Cerebellar cortex (tissue), 1 donor: Measurements from ENCODE around the gene ZNHIT1.
"Not testable (repeated sequence)": the region's sequence is repeated elsewhere in the genome, so short reads cannot be mapped to it uniquely, and the experiment has no call there.

Source experiments
- DNase-seq: peaks from one replicate; pipeline ENCODE4 v3.0.0-alpha.2; 2015; ENCODE audit warnings: low spot score

Gene ZNHIT1

DNA sequence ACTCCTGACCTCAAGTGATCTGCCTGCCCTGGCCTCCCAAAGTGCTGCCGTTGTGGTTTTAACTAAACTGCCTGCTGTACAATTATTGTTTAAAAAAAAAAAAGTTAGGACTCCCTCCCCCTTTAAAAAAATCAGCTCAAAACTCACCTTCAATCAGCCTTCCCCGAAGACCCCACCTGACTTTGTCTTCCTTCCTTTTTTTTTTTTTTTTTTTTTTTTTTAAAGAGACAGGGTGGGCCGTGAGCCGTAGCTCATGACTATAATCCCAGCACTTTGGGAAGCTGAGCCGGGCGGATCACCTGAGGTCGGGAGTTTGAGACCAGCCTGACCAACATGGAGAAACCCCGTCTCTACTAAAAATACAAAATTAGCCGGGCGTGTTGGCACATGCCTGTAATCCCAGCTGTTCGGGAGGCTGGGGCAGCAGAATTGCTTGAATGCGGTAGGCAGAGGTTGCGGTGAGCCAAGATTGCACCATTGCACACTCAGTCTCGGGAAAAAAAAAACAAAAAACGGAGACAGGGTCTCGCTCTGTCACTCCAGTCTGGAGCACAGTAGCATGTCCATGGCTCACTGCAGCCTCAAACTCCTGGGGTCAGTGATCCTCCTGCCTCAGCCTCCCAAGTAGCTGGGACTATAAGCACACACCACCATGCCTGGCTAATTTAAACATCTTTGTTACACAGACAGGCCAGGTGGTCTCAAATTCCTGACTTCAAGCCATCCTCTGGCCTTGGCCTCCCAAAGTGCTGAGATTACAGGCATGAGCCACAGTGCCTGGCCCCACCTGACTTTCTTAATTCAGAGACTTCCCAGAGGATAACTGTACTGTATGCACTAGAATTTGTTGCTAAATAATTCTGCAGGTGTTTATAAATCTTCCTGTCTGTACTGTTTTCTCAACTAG is 23.7 kb downstream of the ZNHIT1 start:
- DNase-seq, result no peak

DNA sequence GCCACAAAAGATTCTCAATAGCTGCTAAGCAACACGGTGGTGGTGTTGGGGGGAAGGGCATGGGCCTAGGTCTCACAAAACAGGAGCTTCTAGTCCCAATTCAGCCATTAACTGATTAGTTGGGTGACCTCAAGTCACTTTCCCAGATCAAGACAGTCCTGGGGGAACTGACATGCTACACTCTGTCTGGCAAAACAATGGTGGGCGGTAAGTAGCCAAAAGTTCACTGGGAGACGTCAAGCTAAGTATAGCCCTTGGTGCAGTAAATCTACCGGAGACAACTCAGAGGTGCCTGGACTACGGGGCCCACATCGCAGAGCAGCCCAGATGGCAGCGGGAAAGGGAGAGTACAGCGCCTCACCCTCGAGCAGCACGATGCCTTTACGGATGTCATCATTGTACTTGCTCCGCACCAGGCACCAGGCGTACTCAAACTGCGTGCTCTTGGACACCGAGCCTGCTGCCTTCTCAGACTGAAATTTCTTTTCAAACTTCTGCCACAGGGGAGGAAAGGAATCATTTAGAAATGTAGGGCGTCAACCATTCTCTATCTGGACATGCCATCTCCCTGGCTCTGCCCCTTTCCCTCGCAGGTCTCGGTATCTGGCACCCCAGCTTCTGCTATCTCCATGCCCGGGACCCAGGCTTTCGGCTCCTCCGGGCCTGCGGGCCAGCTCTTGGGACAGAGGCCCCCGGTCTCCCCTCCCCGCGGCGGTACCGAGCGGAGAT is 25.8 kb downstream of the ZNHIT1 start:
- DNase-seq, result no peak

DNA sequence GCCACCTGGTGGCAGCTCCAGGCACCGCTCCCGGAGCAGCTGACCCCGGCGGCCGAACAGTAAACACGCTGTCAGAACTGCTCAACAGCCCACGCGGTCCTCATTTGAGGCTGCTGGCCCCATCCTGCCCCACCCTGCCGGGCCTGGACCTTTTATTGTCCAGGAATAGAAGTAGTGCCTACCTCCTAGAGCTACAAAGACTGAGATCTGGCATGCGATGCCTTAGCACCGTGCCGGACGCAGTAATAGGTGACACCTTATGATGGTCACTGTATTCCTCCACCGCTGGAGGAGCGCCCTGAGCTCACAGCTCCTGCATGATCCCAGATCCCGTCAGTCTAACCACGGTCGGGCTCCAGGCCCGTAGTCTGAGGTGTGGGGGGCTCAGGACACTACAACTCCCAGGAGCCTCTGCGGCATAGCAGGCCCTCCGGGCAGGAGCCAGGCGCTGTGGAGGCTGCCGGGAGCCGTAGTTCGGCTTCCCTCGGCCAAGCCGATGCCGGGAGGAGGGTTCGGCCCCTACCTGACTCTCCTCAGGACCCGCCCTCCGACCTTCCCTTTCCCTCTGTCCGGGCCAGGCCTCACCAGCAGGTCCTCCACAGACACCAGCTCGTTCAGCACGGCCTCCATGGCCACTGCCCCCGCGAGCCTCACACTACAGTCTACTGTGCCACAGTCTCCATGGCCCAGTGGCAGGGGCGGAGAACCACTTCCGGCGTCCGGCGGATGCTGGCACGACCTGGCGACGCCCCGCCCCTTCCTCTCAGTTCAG is 26.6 kb downstream of the ZNHIT1 start, which contains the start of gene FIS1:
FIS1 (minus strand) TSS at position 707 of the 772 bp plus-strand sequence; CDS start at position 630, 77 bp downstream.
- peak; percentile 96 for DNase-seq

DNA sequence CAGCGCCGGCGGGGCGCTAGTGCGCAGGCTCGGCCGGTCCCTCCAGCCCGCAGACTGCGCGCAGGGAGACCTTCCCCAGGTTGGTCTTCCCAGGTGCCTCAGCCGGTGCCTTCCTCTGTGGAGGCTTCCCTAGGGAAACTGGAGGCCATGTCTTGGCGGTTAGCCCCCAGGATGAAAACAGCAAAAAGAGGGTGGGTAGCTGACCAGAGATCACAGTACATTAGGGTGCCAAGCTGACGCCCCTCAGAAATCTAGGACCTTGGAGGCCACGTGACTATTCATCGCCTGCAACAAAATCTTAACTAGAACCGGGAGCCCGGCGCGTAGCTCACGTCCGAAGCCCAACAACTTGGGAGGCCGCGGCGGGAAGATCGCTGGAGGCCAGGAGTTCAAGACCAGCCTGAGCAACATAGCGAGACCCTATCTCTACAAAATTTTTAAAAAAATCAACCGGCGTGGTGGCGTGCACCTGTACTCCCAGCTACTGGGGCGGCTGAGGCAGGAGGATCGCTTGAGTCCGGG is 27.2 kb downstream of the ZNHIT1 start:
- no peak for DNase-seq

DNA sequence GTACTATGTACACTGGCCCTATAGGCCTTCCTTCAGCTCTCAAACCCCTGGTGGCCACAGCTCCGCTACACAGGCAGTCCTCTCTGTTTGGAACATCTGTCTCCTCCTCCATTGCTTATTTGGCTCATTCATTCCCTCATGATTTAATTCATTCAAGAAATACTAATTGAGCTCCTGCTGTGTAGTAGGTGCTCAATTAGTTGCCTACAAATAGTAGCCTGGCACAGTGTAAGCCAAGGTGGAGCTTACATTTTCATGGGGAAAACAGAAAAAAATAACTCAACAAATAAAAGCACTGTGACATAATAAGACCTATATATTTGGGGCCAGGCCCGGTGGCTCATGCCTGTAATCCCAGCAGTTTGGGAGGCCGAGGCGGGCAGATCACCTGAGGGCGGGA is 30.3 kb downstream of the ZNHIT1 start:
- no peak for DNase-seq

DNA sequence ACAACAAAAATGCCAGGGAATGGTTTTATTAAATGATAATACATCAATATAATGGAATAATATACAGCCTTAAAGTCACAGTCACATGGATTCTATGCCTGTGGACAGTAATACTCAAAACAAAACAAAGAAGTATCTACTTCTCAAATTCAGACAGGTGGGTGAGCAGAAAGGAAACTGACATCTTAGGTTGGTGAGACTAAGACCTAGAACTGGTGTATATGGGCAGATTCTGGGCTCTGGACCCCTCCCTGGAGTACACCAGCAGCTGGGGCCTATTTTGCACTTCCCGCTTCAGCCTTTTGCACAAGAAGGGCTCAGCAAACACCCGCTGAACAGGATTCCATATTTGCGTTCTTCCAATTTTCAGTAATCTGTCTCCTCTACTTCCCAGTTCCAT is 32.4 kb downstream of the ZNHIT1 start:
- no peak for DNase-seq

DNA sequence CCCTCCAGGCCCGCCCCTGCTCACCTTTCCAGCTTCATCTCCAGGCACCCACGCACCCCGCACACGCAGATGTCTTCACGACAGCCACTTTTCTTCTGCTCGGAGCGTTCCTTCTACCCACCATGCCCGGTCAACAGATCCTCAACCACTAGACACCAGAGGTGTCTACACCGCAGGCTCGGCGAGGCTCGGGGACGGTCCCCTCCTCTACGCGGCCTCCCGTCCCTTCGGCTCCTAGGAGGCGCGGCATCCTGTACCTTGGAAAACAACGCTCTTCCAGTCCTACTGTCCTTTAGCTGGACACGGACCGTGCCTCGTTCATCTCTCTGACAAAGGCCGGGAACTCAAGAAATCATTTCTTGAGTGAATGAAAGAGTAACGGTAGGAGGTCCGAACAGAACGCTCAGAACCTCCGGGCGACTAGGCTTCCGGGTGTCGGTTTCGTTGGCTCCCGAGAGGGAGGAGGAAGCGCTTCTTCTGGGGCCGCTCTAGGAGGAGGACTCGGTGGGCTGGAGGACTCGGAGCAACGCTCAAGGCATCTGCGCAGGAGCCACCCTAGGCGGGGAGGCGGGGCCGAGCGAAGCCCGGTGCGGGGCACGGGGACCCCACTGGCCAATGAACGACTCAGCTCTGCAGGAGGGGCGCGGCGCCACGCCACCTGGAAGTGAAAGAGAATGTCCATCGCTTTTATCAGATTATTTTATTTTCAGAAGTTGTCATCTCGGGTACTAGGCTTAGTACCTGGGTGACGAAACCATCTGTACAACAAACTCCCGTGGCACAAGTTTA is 34.1 kb downstream of the ZNHIT1 start:
- peak; percentile 97 for DNase-seq

DNA sequence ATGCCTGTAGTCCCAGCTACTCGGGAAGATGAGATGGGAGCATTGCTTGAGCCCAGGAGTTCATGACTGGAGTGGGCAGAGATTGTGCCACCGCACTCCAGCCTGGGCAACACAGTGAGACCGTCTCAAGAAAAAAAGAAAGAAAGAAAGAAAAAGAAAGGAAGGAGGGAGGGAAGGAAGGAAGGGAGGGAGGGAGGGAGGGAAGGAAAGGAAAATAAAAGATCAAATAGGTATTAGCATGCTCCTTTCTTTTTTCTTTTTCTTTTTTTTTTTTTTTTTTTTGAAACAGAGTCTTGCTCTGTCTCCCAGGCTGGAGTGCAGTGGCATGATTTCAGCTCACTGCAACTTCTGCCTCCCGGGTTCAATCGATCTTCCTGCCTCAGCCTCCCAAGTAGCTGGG is 35.2 kb downstream of the ZNHIT1 start:
- DNase-seq, result not testable (repeated sequence)

DNA sequence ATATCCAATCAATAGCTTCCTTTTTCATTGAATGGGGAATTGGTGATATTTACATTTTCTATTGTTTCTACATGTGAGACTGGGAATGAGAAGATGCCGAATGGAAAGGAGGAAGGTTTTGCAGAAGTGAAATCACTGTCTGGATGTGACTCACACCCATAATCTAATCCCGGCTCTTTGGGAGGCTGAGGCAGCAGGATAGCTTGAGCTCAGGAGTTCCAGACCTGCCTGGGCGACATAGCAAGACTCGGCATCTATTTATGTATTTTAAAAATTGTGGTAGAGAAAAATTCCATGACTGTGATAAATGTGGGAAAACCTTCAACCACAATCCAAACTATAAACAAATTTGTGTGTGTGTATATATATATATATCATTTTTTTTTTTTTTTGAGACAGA is 37.8 kb downstream of the ZNHIT1 start:
- DNase-seq, result no peak

DNA sequence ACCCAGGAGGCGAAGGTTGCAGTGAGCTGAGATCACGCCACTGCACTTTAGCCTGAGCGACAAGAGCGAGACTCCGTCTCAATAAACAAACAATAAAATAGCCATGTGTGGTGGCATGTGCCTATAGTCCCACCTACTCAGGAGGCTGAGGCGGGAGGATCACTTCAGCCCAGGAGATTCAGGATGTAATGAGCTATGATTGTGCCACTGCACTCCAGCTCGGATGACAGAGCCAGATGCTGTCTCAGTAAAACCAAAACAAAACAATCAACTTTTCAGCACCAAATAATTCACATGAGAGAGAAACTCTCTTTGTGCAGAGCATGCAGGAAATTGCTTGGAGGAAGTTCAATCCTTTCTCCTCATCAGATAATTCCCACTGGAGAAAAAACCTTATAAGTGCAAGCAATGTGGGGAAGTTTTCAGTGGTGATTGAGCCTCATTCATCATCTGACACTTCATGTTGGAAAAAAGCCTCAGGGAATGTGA is 40.3 kb downstream of the ZNHIT1 start:
- DNase-seq, result no peak

DNA sequence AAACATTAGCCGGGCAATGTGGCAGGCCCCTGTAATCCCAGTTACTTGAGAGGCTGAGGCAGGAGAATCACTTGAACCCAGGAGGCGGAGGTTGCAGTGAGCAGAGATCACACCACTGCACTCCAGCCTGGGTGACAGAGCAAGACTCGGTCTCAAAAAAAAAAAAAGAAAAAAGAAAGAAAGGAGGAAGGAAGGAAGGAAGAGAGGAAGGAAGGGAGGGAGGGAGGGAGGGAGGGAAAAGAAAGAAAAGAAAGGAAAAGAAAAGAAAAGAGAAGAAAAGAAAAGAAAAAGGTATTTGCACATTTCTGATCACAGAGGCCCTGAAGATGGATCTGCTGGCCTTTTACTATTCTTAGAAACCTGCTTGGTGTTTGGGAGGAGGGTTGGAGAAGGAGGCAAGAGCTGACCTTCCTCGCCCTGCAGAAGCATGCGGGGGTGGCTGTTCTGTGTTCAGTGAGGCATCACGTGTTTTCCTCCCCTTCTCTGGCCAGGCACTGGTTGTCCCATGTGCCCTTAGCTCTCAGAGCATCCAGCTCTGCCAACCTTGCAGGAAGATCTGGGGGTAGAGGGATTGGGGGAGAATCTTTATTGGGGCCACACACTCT is 46.2 kb downstream of the ZNHIT1 start:
- not testable (repeated sequence) for DNase-seq

DNA sequence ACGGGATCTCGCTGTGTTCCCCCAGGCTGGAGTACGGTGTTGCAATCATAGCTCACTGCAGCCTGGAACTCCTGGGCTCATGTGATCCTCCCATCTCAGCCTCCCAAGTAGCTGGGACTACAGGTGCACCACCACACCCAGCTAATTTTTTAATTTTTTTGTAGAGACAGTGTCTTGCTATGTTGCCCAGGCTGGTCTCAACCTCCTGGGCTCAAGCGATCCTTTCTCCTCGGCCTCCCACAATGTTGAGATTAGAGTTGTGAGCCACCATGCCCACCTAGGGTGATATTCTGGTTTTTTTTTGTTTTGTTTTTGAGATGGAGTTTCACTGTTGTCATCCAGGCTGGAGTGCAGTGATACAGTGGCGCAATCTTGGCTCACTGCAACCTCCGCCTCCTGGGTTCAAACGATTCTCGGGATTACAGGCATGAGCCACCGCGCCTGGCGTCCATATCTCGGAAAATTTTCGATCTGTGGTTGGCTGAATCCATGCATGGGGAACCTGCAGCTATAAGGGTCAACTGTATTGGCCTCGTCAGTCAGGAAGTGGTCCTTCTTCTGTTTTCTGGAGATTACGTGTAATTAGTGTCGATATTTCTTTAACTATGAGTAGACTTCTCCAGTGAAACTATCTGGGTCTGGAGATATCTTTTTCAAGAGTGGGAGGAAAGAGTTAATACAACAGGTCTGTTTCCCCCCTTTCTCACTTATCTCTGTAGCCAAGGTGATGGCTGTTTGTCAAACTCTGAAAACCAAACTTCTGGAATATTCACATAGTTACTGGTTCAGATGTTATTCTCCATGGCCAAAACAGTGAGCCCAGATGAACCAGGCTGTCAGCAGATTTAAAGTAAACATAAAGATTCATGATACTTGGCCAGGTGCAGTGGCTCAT is 47.9 kb downstream of the ZNHIT1 start:
- no peak for DNase-seq

DNA sequence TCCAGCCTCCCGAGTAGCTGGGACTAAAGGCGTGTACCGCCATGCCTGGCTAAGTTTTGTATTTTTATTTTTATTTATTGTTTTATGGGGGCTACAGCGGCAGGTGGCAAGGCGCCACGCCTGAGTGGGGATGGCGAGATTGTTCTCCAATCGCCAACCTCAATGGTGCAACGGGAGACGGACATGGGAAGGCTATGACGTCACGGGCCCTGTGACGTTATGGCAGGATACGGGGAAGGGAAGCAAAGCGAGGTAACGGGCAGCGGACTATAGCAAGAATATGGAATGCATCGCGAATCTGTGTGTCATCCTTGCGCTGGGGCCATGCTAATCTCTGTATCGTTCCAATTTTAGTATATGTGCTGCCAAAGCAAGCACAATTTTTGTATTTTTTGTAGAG is 51.7 kb downstream of the ZNHIT1 start:
- no peak for DNase-seq

DNA sequence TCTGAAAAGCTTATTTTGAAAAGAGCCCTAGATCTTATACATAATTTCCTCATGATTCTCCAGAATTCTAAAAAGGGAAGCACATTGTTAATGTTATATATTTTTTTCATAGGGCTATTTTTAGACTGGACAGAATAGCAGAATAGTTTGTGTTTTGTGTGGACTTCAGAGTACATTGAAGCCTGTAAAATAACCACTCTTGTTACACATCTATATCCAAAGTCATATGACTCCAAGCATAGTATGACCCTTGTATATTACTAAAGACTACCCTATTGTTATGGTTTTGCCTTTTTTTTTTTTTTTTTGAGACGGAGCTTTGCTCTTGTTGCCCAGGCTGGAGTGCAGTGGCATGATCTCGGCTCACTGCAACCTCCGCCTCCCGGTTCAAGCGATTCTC is 53.1 kb downstream of the ZNHIT1 start:
- DNase-seq, result no peak

DNA sequence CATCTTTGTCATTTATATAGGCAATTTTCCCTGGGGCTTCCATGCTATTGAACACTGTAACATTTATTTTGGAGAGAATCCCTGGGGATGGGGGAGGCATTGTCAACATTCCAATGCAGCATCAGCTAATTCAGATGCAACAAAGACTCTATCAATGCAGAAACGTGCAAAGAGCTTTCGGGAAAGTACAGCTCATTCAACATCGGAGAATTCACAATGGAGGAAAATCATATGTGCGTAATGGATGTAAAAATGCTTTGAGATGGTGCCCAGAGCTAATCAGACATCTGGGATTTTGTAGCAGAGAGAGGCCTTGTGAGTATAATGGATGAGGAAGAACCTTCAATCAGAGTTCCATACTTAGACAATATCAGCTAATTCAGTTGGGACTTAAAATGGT is 55.2 kb downstream of the ZNHIT1 start:
- no peak for DNase-seq
